H9 (cell line): Measurements from ENCODE around the gene RPS23. TPM values are rescaled to one million over a fixed set of nuclear protein-coding genes. Genes with fewer than 3 reads are reported as not detected.

Experiments used
- DNase-seq: peaks from one replicate; pipeline ENCODE4 v3.0.0-alpha.2; 2017
- H2AFZ ChIP-seq: one replicate; pipeline ENCODE4 v1.6.1; 2013; ENCODE audit warnings: mild to moderate bottlenecking, low read length, control low read depth, moderate library complexity
- H2AK5ac ChIP-seq: 2 replicates; pipeline ENCODE4 v1.6.1; 2013; ENCODE audit warnings: low read length, control low read depth, mixed read lengths; ENCODE audit not compliant: insufficient read length
- H2BK120ac ChIP-seq: one replicate; pipeline ENCODE4 v1.6.1; 2013; ENCODE audit warnings: low read depth, mild to moderate bottlenecking, low read length, control low read depth, inconsistent platforms; ENCODE audit not compliant: poor library complexity, severe bottlenecking
- H2BK12ac ChIP-seq: 2 replicates; pipeline ENCODE4 v1.6.1; 2013; ENCODE audit warnings: low read length, control low read depth, mixed read lengths, low read depth; ENCODE audit not compliant: insufficient read length
- H2BK15ac ChIP-seq: 2 replicates; pipeline ENCODE4 v1.6.1; 2013; ENCODE audit warnings: low read depth, low read length, control low read depth
- H2BK20ac ChIP-seq: one replicate; pipeline ENCODE4 v1.6.1; 2013; ENCODE audit warnings: low read depth, mild to moderate bottlenecking, low read length, control low read depth, inconsistent platforms; ENCODE audit not compliant: poor library complexity, severe bottlenecking
- H2BK5ac ChIP-seq: 2 replicates; pipeline ENCODE4 v1.6.1; 2013; ENCODE audit warnings: low read length, control low read depth, mixed read lengths; ENCODE audit not compliant: insufficient read length
- H3K14ac ChIP-seq: 2 replicates; pipeline ENCODE4 v1.6.1; 2013; ENCODE audit warnings: low read length, control low read depth; ENCODE audit not compliant: insufficient read depth
- H3K18ac ChIP-seq: 2 replicates; pipeline ENCODE4 v1.6.1; 2013; ENCODE audit warnings: low read depth, mild to moderate bottlenecking, mixed read lengths, low read length, control low read depth; ENCODE audit not compliant: insufficient read length
- H3K23ac ChIP-seq: 2 replicates; pipeline ENCODE4 v1.6.1; 2013; ENCODE audit warnings: low read length, control low read depth, mixed read lengths, low read depth; ENCODE audit not compliant: insufficient read length
- H3K23me2 ChIP-seq: 2 replicates; pipeline ENCODE4 v1.6.1; 2013; ENCODE audit warnings: low read depth, mild to moderate bottlenecking, mixed read lengths, low read length, control low read depth; ENCODE audit not compliant: insufficient read length, poor library complexity, severe bottlenecking
- H3K27ac ChIP-seq: 2 replicates; pipeline ENCODE4 v1.5.1; 2013; ENCODE audit warnings: low read length, control low read depth, mixed read lengths, low read depth; ENCODE audit not compliant: insufficient read length
- H3K27me3 ChIP-seq: 2 replicates; pipeline ENCODE4 v1.6.1; 2013; ENCODE audit warnings: low read length, control low read depth, inconsistent platforms; ENCODE audit not compliant: insufficient read depth
- H3K4ac ChIP-seq: 2 replicates; pipeline ENCODE4 v1.6.1; 2013; ENCODE audit warnings: low read depth, mild to moderate bottlenecking, control low read depth, inconsistent platforms, low read length, moderate library complexity
- H3K4me1 ChIP-seq: 2 replicates; pipeline ENCODE4 v1.6.1; 2013; ENCODE audit warnings: low read length, control low read depth, inconsistent platforms; ENCODE audit not compliant: insufficient read depth
- H3K4me2 ChIP-seq: 2 replicates; pipeline ENCODE4 v1.6.1; 2013; ENCODE audit warnings: low read length, control low read depth, mixed read lengths; ENCODE audit not compliant: insufficient read length, insufficient read depth
- H3K56ac ChIP-seq: 2 replicates; pipeline ENCODE4 v1.6.1; 2013; ENCODE audit warnings: low read depth, mild to moderate bottlenecking, mixed read lengths, low read length, control low read depth; ENCODE audit not compliant: insufficient read length
- H3K79me1 ChIP-seq: 2 replicates; pipeline ENCODE4 v1.6.1; 2013; ENCODE audit warnings: low read depth, mild to moderate bottlenecking, moderate library complexity, low read length, control low read depth, inconsistent platforms; ENCODE audit not compliant: insufficient read depth, poor library complexity, severe bottlenecking
- H3K79me2 ChIP-seq: 2 replicates; pipeline ENCODE4 v1.6.1; 2013; ENCODE audit warnings: low read length, control low read depth, inconsistent platforms; ENCODE audit not compliant: insufficient read depth
- H3K9ac ChIP-seq: 2 replicates; pipeline ENCODE4 v1.6.1; 2013; ENCODE audit warnings: low read length, control low read depth, mixed read lengths; ENCODE audit not compliant: insufficient read length; ENCODE audit errors: extremely low read depth
- H3K9me3 ChIP-seq: one replicate; pipeline ENCODE4 v1.6.1; 2013; ENCODE audit warnings: low read depth, low read length, inconsistent platforms; ENCODE audit not compliant: control insufficient read depth
- H3T11ph ChIP-seq: one replicate; pipeline ENCODE4 v1.6.1; 2013; ENCODE audit warnings: mild to moderate bottlenecking, low read length, control low read depth, inconsistent platforms
- H4K20me1 ChIP-seq: one replicate; pipeline ENCODE4 v1.6.1; 2013; ENCODE audit not compliant: control insufficient read depth, insufficient read length, insufficient read depth
- H4K5ac ChIP-seq: 2 replicates; pipeline ENCODE4 v1.6.1; 2013; ENCODE audit warnings: low read depth, mild to moderate bottlenecking, mixed read lengths, low read length, control low read depth; ENCODE audit not compliant: insufficient read length
- H4K8ac ChIP-seq: replicated peaks from 2 replicates; pipeline ENCODE4 v1.6.1; 2013; ENCODE audit warnings: low read length, control low read depth, mixed read lengths, low read depth; ENCODE audit not compliant: insufficient read length
- H4K91ac ChIP-seq: 2 replicates; pipeline ENCODE4 v1.6.1; 2013; ENCODE audit warnings: low read depth, mild to moderate bottlenecking, moderate library complexity, mixed read lengths, low read length, control low read depth; ENCODE audit not compliant: insufficient read length
- H3K27ac Mint-ChIP-seq, 3 experiments: 2 replicates in 2 of 3; 3 replicates in 1 of 3; pipeline ENCODE4 v1.8.0; 2020 to 2021; ENCODE audit warnings: mixed read lengths in 3 of 3, mild to moderate bottlenecking in 1 of 3, moderate library complexity in 1 of 3
- H3K27me3 Mint-ChIP-seq: 2 replicates; pipeline ENCODE4 v1.8.0; 2021; ENCODE audit warnings: low read depth, mild to moderate bottlenecking, moderate library complexity, mixed read lengths
- H3K36me3 Mint-ChIP-seq, 3 experiments: 2 replicates in 2 of 3; 3 replicates in 1 of 3; pipeline ENCODE4 v1.8.0; 2020 to 2021; ENCODE audit warnings: low read depth in 3 of 3, mixed read lengths in 3 of 3; ENCODE audit not compliant: insufficient read depth in 1 of 3
- H3K4me1 Mint-ChIP-seq, 2 experiments: 2 replicates each; pipeline ENCODE4 v1.8.0; 2020; ENCODE audit warnings: mixed read lengths in 2 of 2
- H3K4me3 Mint-ChIP-seq, 2 experiments: 2 replicates in 1 of 2; 3 replicates in 1 of 2; pipeline ENCODE4 v1.8.0; 2020 to 2021; ENCODE audit warnings: mild to moderate bottlenecking in 2 of 2, mixed read lengths in 2 of 2, moderate library complexity in 1 of 2
- H3K9me3 Mint-ChIP-seq, 2 experiments: 2 replicates in 1 of 2; 3 replicates in 1 of 2; pipeline ENCODE4 v1.8.0; 2020; ENCODE audit warnings: mild to moderate bottlenecking in 2 of 2, mixed read lengths in 2 of 2, moderate library complexity in 1 of 2
- CTCF ChIP-seq: fragments of 200-600 bp; sonication (generic); conservative IDR thresholded peaks from 3 replicates; pipeline ENCODE4 v1.8.0; 2021; ENCODE audit warnings: antibody characterized with exemption, mild to moderate bottlenecking
- WGBS: extraction: QIAGEN DNeasy Blood & Tissue Kit; methylation state at CpG from one replicate; pipeline ENCODE4 v1.1.7; 2013; ENCODE audit warnings: missing lambda C conversion rate, low lambda C conversion rate, mixed read lengths; ENCODE audit not compliant: insufficient read length; ENCODE audit errors: extremely low coverage; 5-methylcytosine and 5-hydroxymethylcytosine counted together
- total RNA-seq: library from RNA; stranded (reverse); gene quantifications from 2 replicates; pipeline ENCODE4 v1.2.1, GENCODE V29; 2021

RPS23 gene
- total RNA-seq, 1 experiment from 2014 or later: 2,916 TPM

DNA sequence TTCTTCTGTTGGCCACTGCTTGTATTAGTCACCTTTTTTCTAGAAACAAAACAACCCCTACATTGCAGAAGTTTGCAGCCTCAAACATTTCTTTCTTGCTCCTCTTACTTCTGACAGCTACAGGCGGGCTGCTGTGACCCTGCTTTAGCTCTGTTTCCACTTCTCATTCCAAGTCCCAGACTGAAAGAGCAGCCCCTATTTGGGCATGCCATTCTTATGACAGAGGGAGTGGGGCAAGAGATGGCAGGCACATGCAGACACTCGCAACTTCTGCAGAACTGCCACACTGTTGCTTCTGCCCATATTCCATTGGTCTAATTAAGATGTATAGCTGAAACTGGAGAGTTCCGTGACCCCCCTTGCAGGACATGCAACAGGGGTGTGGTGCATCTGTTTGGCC lies 19.6 kb upstream of the RPS23 start:
- no peak overlapping the region for H3K23ac ChIP-seq
- WGBS: no CpG with 5 or more reads among the region's 3 CpGs

More for the DNA sequence above, 19.6 kb upstream of the RPS23 start:
- no peaks in the 10 kb centered on the region for H3K79me2 ChIP-seq
- Mint-ChIP-seq H3K27me3 (no peaks in the 10 kb centered on the region), H3K36me3 (peaks cover 0 to 5% (median 2%) of the 10 kb centered on the region in 3 experiments; a peak in 4 of 7 replicates), H3K27ac (no peak overlapping the region; a peak in 1 of 7 replicates), H3K9me3 (peaks cover 3 to 4% of the 10 kb centered on the region in 2 experiments; a peak in 3 of 5 replicates), H3K4me3 (no peak overlapping the region), H3K4me1 (peaks cover 42 to 44% of the 10 kb centered on the region in 2 experiments)
- H3K4me2 ChIP-seq: no peak overlapping the region
- H3K9me3 ChIP-seq: no peaks in the 10 kb centered on the region
- no peak overlapping the region for H3K9ac ChIP-seq
- H4K5ac ChIP-seq: no peak overlapping the region
- H3K56ac ChIP-seq: no peak overlapping the region
- no peak overlapping the region for H4K8ac ChIP-seq
- H4K20me1 ChIP-seq: no peaks in the 10 kb centered on the region
- no peak overlapping the region for H2BK120ac ChIP-seq
- no peak overlapping the region for H2AFZ ChIP-seq
- H3K18ac ChIP-seq: no peak overlapping the region
- no peak overlapping the region for H2BK20ac ChIP-seq
- TF ChIP-seq CTCF: no peak
- no peak overlapping the region for H2AK5ac ChIP-seq
- H3K4ac ChIP-seq: no peak overlapping the region
- H3K79me1 ChIP-seq: no peaks in the 10 kb centered on the region
- no peak overlapping the region for H2BK5ac ChIP-seq
- H3K4me1 ChIP-seq: peaks cover 2% of the 10 kb centered on the region; the same call in 1 of the 2 replicates
- no peak for DNase-seq
- no peak overlapping the region for H4K91ac ChIP-seq
- H3K23me2 ChIP-seq: no peaks in the 10 kb centered on the region
- no peak overlapping the region for H3K27ac ChIP-seq
- H3K14ac ChIP-seq: no peak overlapping the region
- H2BK12ac ChIP-seq: no peak overlapping the region
- H3K27me3 ChIP-seq: no peaks in the 10 kb centered on the region
- no peak overlapping the region for H3T11ph ChIP-seq
- no peak overlapping the region for H2BK15ac ChIP-seq
